GM12878 (cell line): ENCODE data around the gene POFUT1. TPM values are rescaled to one million over a fixed set of nuclear protein-coding genes. Genes with fewer than 3 reads are reported as not detected.

ENCODE experiments used
- ATAC-seq: fragments of 200-7000 bp; cut with Tn5 transposase; 3 replicates; pipeline ENCODE4 v1.9.1; 2020; ENCODE audit warnings: mild to moderate bottlenecking, moderate library complexity
- BruUV-seq: library from RNA; stranded (reverse); fragments of 400-500 nt; replicated peaks from 2 replicates; lab custom pipeline; 2021; lab: Mats Ljungman, UMichigan
- CTCF ChIA-PET: fragments of 300-600 bp; sonication (Branson Sonifier 250); formaldehyde crosslinking; extraction: SDS; loops from one replicate; lab custom pipeline; 2021; ENCODE audit warnings: inconsistent platforms; lab: Yijun Ruan, JAX
- POLR2A ChIA-PET: fragments of 350-600 bp; formaldehyde crosslinking; extraction: SDS; loops from one replicate; lab custom pipeline; 2021; ENCODE audit warnings: inconsistent platforms; lab: Charles Lee
- RAD21 ChIA-PET: fragments of 300-600 bp; sonication (Branson Sonifier 250); formaldehyde crosslinking; loops from one replicate; lab custom pipeline; 2023; ENCODE audit warnings: antibody characterized with exemption; ENCODE audit not compliant: unreplicated experiment; lab: Charles Lee
- SMC1A ChIA-PET: fragments of 300-600 bp; sonication (Branson Sonifier 250); formaldehyde crosslinking; loops from one replicate; lab custom pipeline; 2023; ENCODE audit not compliant: unreplicated experiment, uncharacterized antibody; lab: Charles Lee
- DNase-seq: peaks from one replicate; pipeline ENCODE4 v3.0.0-alpha.2; 2011; ENCODE audit warnings: low read depth, low spot score
- FAIRE-seq: peaks from 3 replicates; lab custom pipeline; 2011; peaks lifted over from hg19 to GRCh38; lab: Jason Lieb, UNC
- H2AFZ ChIP-seq: 2 replicates; pipeline ENCODE4 v1.6.0; 2011; ENCODE audit warnings: low read depth, low read length, control low read depth; ENCODE audit not compliant: control insufficient read depth
- H3K27ac ChIP-seq: 2 replicates; pipeline ENCODE4 v1.5.1; 2011; ENCODE audit warnings: control low read depth; ENCODE audit not compliant: control insufficient read depth, insufficient read depth
- H3K27me3 ChIP-seq, 2 experiments: replicated peaks in 1 of 2; 2 replicates each; pipeline versions ENCODE4 v1.6.0 to v1.6.1; 2011; ENCODE audit warnings: low read length in 1 of 2; ENCODE audit not compliant: control insufficient read depth in 2 of 2, insufficient read depth in 2 of 2
- H3K36me3 ChIP-seq, 2 experiments: 2 replicates each; pipeline ENCODE4 v1.5.1; 2011; ENCODE audit warnings: low read length in 1 of 2; ENCODE audit not compliant: control insufficient read depth in 2 of 2, insufficient read depth in 2 of 2
- H3K4me1 ChIP-seq: 2 replicates; pipeline ENCODE4 v1.6.1; 2011; ENCODE audit warnings: mild to moderate bottlenecking, low read length, moderate library complexity, mixed read lengths; ENCODE audit not compliant: control insufficient read depth, insufficient read depth
- H3K4me2 ChIP-seq: 2 replicates; pipeline ENCODE4 v1.6.0; 2011; ENCODE audit warnings: control low read depth; ENCODE audit not compliant: control insufficient read depth, insufficient read depth
- H3K4me3 ChIP-seq: fragments of 200-600 bp; sonication (generic); 2 replicates; pipeline ENCODE4 v1.5.1; 2016
- H3K79me2 ChIP-seq: 2 replicates; pipeline ENCODE4 v1.6.0; 2011; ENCODE audit warnings: low read length; ENCODE audit not compliant: control insufficient read depth, insufficient read depth
- H3K9ac ChIP-seq: 2 replicates; pipeline ENCODE4 v1.8.0; 2011; ENCODE audit warnings: low read length, control low read depth, mixed read lengths; ENCODE audit not compliant: control insufficient read depth, insufficient read depth
- H3K9me3 ChIP-seq: replicated peaks from 3 replicates; pipeline ENCODE4 v1.5.1; 2011; ENCODE audit warnings: mild to moderate bottlenecking, low read length; ENCODE audit not compliant: control insufficient read depth, insufficient read depth
- H4K20me1 ChIP-seq: 2 replicates; pipeline ENCODE4 v1.6.0; 2011; ENCODE audit not compliant: control insufficient read depth, insufficient read depth
- ATF7 ChIP-seq: fragments of 450-650 bp; IDR thresholded peaks from 2 replicates; pipeline ENCODE4 v1.6.1; 2016; ENCODE audit warnings: low read depth, mild to moderate bottlenecking
- HCFC1 ChIP-seq: fragments of 150-350 bp; IDR thresholded peaks from 2 replicates; pipeline ENCODE4 v1.6.1; 2014; ENCODE audit warnings: low read length
- POLR2AphosphoS2 ChIP-seq: IDR thresholded peaks from 2 replicates; pipeline ENCODE4 v1.6.1; 2011; ENCODE audit warnings: low read depth, mild to moderate bottlenecking, low read length, improper control_type of control experiment, moderate library complexity
- STAT1 ChIP-seq: fragments of 450-650 bp; conservative IDR thresholded peaks from 2 replicates; pipeline ENCODE4 v1.6.1; 2014; ENCODE audit warnings: antibody characterized with exemption, mild to moderate bottlenecking
- TAF1 ChIP-seq: IDR thresholded peaks from 2 replicates; pipeline ENCODE4 v1.6.1; 2011; ENCODE audit warnings: mild to moderate bottlenecking, low read depth, low read length, borderline replicate concordance
- TCF12 ChIP-seq: IDR thresholded peaks from 2 replicates; pipeline ENCODE4 v1.6.1; 2011; ENCODE audit warnings: low read depth, mild to moderate bottlenecking, low read length
- TCF3 ChIP-seq: IDR thresholded peaks from 2 replicates; pipeline ENCODE4 v1.6.1; 2012; ENCODE audit warnings: low read depth, mild to moderate bottlenecking, low read length, borderline replicate concordance; ENCODE audit not compliant: insufficient read depth
- ZNF274 ChIP-seq: IDR thresholded peaks from one replicate; pipeline ENCODE4 v1.8.0; 2011; ENCODE audit not compliant: insufficient read length, insufficient read depth
- WGBS: methylation state at CpG from one replicate; pipeline ENCODE4 v1.1.6; 2016; ENCODE audit warnings: low lambda C conversion rate; ENCODE audit not compliant: insufficient replicate concordance, insufficient coverage; ENCODE audit errors: missing lambda C conversion rate; 5-methylcytosine and 5-hydroxymethylcytosine counted together
- in situ Hi-C: fragments of 300-500 bp; cut with MboI; formaldehyde crosslinking; loops from 9 replicates; pipeline ENCODE4 v1.14.3; 2018; ENCODE audit warnings: mixed read lengths
- intact Hi-C: fragments of 100-400 bp; cut with micrococcal nuclease; formaldehyde crosslinking; loops from one replicate; pipeline ENCODE4 v1.14.2; 2022; ENCODE audit not compliant: unreplicated experiment
- polyA plus RNA-seq, 11 experiments: library from polyadenylated mRNA; depleted of rRNA in 4 of 11; unstranded in 6 of 11; stranded (reverse) in 5 of 11; fragments of >200 nt; fragmentation: Nextera tagmentation in 4 of 11; fragmentation: Illumina TruSeq in 1 of 11; extraction: Ambion mirVana in 4 of 11; extraction: Trizol in 1 of 11; gene quantifications; 1 replicate in 1 of 11; 2 replicates in 10 of 11; pipeline versions ENCODE4 v1.2.1 to v1.2.3, GENCODE V29; 2011 to 2016; ENCODE audit warnings: inconsistent platforms in 2 of 11, missing spikeins in 2 of 11, low read depth in 1 of 11
- total RNA-seq, 4 experiments: library from RNA; depleted of rRNA in 3 of 4; stranded (reverse); fragments of >200 nt in 3 of 4; fragmentation: Illumina TruSeq in 1 of 4; extraction: Trizol in 1 of 4; gene quantifications; 2 replicates each; pipeline versions ENCODE4 v1.2.1 to v1.2.3, GENCODE V29; 2013 to 2021
- TF ChIP-seq, protein P1 (sequence below): IDR thresholded peaks from 2 replicates; pipeline ENCODE4 v1.6.1; 2012; ENCODE audit warnings: mild to moderate bottlenecking, low read depth, low read length
- TF ChIP-seq, protein P2 (sequence below): fragments of 150-350 bp; IDR thresholded peaks from 2 replicates; pipeline ENCODE4 v1.6.1; 2014; ENCODE audit warnings: mild to moderate bottlenecking, low read depth, low read length
- TF ChIP-seq, protein P3 (sequence below): fragments of 450-650 bp; formaldehyde crosslinking; IDR thresholded peaks from 2 replicates; pipeline ENCODE4 v1.5.0; 2022; ENCODE audit warnings: mild to moderate bottlenecking, missing genetic modification characterization

POFUT1 gene
- total and polyA plus RNA-seq, 10 of the 15 experiments (the other 5 are each of a cell fraction or from before 2014, with no cell fraction given) = 2.6 to 33.4 (median 23.1) TPM

DNA sequence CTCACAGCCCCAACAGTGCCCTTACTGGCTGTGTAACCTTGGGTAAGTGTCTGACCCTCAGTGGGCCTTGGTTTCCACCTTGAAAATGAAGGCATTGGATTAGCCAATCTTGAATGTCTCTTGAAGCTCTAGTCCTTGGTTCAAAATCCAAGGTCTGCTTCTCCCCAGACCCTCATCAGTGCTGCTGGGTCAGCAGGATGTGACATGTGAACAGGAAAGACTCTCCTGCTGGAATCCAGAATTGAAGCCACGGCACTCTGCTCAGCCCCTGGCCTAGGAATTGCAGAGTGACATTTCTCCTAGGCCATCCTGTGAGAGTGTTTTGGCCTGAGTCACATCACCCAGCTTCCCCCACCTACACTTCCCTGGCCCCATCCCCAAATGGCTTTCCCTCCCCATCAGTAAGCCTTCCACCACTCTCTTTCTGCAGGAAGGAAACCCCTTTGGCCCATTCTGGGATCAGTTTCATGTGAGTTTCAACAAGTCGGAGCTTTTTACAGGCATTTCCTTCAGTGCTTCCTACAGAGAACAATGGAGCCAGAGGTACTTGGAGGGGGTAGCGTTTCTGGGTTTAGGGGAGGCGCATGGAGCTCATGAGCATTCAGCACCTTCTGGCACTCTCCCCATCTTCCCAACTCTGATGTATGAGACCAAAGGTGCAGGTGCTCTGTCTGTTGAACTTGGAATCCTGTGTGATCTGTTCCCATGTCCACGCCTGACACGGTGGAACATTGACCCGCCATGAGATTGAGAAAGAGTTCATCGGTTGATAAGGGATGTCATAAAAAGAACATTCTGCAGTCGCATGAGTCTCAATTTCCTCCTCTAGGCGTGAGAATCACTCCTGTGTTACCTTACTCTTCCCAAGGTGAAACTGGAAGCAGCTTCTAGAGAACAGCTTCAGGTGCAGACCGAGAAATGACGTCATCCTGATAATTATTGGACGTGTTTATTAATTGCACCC, 8.8 kb downstream of the POFUT1 start:
- ATAC-seq (no peak), DNase-seq (no peak), FAIRE-seq (no peak)
- Histone ChIP-seq H3K4me3 (no peak overlapping the region), H3K9ac (no peak overlapping the region), H4K20me1 (no peaks in the 10 kb centered on the region), H3K4me1 (no peaks in the 10 kb centered on the region), H3K27me3 (no peaks in the 10 kb centered on the region), H3K27ac (no peak overlapping the region), H3K79me2 (no peaks in the 10 kb centered on the region), H3K4me2 (no peak overlapping the region), H2AFZ (no peak overlapping the region), H3K36me3 (peaks cover 3 to 26% of the 10 kb centered on the region in 2 experiments), H3K9me3 (no peaks in the 10 kb centered on the region)
- ChIA-PET CTCF (no interaction called here), RAD21 (no interaction called here), SMC1A (interaction anchor here (1.0 to 1.6 kb wide), 4 partner anchors 12 to 69 kb away, joined by 3 to 5 read pairs (median 4); no protein-coding TSS in a partner anchor), POLR2A (interaction anchor here (0.6 kb wide), 1 partner anchor 348 kb away, joined by 6 read pairs; no protein-coding TSS in a partner anchor)
- in situ Hi-C loops (no loop called here), intact Hi-C loops (no loop called here)
- TSS peak; percentile 34 for BruUV-seq
- TF ChIP-seq STAT1 = no peak
- no peak for TF ChIP-seq POLR2AphosphoS2
- TF ChIP-seq ATF7 = no peak
- TF ChIP-seq, protein P1, sequence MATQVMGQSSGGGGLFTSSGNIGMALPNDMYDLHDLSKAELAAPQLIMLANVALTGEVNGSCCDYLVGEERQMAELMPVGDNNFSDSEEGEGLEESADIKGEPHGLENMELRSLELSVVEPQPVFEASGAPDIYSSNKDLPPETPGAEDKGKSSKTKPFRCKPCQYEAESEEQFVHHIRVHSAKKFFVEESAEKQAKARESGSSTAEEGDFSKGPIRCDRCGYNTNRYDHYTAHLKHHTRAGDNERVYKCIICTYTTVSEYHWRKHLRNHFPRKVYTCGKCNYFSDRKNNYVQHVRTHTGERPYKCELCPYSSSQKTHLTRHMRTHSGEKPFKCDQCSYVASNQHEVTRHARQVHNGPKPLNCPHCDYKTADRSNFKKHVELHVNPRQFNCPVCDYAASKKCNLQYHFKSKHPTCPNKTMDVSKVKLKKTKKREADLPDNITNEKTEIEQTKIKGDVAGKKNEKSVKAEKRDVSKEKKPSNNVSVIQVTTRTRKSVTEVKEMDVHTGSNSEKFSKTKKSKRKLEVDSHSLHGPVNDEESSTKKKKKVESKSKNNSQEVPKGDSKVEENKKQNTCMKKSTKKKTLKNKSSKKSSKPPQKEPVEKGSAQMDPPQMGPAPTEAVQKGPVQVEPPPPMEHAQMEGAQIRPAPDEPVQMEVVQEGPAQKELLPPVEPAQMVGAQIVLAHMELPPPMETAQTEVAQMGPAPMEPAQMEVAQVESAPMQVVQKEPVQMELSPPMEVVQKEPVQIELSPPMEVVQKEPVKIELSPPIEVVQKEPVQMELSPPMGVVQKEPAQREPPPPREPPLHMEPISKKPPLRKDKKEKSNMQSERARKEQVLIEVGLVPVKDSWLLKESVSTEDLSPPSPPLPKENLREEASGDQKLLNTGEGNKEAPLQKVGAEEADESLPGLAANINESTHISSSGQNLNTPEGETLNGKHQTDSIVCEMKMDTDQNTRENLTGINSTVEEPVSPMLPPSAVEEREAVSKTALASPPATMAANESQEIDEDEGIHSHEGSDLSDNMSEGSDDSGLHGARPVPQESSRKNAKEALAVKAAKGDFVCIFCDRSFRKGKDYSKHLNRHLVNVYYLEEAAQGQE = no peak
- TF ChIP-seq, protein P2, sequence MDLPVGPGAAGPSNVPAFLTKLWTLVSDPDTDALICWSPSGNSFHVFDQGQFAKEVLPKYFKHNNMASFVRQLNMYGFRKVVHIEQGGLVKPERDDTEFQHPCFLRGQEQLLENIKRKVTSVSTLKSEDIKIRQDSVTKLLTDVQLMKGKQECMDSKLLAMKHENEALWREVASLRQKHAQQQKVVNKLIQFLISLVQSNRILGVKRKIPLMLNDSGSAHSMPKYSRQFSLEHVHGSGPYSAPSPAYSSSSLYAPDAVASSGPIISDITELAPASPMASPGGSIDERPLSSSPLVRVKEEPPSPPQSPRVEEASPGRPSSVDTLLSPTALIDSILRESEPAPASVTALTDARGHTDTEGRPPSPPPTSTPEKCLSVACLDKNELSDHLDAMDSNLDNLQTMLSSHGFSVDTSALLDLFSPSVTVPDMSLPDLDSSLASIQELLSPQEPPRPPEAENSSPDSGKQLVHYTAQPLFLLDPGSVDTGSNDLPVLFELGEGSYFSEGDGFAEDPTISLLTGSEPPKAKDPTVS = no peak
- no peak for TF ChIP-seq TCF3
- TF ChIP-seq ZNF274 = no peak
- TF ChIP-seq, protein P3, sequence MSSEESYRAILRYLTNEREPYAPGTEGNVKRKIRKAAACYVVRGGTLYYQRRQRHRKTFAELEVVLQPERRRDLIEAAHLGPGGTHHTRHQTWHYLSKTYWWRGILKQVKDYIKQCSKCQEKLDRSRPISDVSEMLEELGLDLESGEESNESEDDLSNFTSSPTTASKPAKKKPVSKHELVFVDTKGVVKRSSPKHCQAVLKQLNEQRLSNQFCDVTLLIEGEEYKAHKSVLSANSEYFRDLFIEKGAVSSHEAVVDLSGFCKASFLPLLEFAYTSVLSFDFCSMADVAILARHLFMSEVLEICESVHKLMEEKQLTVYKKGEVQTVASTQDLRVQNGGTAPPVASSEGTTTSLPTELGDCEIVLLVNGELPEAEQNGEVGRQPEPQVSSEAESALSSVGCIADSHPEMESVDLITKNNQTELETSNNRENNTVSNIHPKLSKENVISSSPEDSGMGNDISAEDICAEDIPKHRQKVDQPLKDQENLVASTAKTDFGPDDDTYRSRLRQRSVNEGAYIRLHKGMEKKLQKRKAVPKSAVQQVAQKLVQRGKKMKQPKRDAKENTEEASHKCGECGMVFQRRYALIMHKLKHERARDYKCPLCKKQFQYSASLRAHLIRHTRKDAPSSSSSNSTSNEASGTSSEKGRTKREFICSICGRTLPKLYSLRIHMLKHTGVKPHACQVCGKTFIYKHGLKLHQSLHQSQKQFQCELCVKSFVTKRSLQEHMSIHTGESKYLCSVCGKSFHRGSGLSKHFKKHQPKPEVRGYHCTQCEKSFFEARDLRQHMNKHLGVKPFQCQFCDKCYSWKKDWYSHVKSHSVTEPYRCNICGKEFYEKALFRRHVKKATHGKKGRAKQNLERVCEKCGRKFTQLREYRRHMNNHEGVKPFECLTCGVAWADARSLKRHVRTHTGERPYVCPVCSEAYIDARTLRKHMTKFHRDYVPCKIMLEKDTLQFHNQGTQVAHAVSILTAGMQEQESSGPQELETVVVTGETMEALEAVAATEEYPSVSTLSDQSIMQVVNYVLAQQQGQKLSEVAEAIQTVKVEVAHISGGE (CRISPR knock-in tag) = no peak
- TF ChIP-seq TCF12 = no peak
- TF ChIP-seq TAF1 = no peak
- TF ChIP-seq HCFC1 = no peak
- 95% methylated on average over 13 of the region's 13 CpGs for WGBS
